NCI-H1417 (cell line): ENCODE measurements around the gene SLC26A1.
A peak's percentile ranks its signal among the peaks of the same experiment; 100 is the strongest.
"Not testable (repeated sequence)": the region's sequence is repeated elsewhere in the genome, so short reads cannot be mapped to it uniquely, and the experiment has no call there.

Source experiments
- DNase-seq, 3 experiments: peaks; one replicate each; lab custom pipeline; 2025; lab: John Stamatoyannopoulos, UW

Gene SLC26A1

DNA sequence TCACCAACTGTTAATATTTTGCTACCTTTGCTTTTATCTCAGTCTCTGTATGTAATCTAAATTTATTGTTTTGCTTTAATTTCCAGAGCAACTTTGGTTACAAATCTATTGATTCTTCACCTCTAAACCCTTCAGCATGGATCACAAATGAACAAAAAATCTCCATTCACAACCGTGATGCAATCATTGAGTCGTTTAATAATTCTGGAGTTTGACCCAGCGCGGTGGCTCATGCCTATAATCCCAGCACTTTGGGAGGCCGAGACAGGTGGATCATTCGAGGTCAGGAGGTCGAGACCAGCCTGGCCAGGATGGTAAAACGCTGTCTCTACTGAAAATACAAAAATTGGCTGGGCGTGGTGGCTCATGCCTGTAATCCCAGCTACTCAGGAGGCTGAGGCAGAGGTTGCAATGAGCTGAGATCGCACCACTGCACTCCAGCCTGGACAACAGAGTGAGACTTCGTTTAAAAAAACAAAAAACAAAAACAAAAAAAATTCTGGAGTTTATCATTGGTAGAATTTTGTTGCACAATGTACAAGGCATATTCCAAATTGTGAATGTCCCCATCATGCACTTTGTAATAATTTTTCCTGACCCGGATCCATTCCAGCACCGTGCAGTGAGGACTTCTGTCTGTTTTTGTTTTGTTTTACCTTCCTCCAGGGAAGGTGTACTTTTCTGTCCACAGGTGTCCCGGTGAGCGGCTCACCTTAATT is 8.7 kb downstream of the SLC26A1 start:
- no peak for DNase-seq

DNA sequence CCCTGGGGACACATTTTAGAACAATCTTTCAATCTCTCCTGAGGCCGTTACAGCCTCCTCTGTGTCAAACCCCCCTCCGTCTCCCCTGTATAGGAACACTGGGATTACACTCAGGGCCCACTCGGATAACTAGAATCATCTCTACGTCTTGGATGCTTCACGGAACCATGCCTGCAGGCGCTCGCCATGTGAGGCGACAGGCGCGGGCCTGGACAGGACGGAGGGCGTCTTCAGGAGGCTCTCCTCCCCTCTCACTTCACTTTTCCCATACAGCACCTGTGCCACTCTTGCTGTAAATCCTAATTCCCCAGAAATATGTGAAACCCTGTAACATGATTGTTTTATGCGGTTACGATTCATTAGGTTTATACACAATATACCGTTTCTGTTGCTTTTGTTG is 10.4 kb downstream of the SLC26A1 start:
- DNase-seq: no peak

DNA sequence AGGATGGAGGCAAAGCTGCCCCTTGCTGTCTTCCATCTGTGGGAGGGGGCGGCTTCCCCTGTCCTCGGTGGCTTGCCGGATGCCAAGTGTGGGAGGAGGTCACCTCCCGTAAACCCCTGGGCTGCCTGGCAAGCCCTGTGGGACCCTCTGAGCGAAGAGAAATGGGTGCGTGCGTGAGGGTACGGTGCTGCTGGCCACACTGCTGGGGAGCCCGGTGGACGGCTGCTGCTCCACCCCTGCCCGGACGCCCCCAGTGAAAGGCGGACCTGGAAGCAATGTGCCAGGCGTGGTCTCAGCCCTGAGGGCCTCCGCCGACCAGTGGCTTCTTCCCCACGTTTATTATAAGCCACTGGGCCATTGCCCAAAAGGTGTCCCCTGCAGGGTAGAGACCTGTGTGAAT is 10.9 kb downstream of the SLC26A1 start:
- no peak for DNase-seq

DNA sequence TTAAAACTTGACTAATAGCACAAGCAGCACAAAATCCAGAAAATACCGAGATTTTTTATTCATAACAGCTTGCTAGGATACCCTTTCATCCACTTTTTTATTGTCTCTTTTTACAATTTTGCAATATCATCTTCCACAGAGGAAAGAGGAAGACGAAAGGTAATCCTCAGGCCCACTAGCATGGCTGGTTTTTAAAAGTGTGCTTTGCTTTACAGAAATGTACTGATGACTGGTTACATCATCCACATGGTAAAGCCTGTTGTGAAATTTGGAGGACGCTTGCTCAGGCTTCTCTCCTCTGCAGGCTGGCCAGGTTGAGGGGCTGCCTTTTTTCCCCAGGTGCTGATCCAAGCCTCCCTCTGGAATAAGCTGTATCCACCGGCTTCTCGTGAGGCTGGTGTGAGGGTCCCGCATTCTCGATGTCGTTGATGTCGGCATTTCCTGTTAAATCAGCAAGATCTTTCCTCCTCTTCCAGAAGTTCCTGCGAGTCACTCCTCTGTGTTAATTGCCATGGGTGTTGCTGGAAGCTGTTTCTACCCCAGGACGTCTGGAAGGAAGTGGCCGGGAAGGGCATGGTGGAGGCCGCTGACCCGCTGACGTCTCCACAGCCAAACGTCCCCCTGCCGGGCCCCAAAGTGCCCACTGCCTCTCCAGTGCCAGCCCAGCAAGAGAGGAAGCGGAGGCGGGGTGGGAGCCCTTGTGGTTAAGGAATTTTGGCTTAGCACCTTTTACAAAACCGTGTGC is 14.1 kb downstream of the SLC26A1 start:
- no peak for DNase-seq

DNA sequence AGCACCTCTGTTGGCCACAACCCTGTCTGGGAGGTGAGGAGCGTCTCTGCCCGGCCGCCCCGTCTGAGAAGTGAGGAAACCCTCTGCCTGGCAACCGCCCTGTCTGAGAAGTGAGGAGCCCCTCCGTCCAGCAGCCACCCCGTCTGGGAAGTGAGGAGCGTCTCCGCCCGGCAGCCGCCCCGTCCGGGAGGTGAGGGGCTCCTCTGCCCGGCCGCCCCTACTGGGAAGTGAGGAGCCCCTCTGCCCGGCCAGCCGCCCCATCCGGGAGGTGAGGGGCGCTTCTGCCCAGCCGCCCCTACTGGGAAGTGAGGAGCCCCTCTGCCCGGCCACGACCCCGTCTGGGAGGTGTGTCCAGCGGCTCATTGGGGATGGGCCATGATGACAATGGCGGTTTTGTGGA is 17.2 kb downstream of the SLC26A1 start:
- DNase-seq: not testable (repeated sequence)

DNA sequence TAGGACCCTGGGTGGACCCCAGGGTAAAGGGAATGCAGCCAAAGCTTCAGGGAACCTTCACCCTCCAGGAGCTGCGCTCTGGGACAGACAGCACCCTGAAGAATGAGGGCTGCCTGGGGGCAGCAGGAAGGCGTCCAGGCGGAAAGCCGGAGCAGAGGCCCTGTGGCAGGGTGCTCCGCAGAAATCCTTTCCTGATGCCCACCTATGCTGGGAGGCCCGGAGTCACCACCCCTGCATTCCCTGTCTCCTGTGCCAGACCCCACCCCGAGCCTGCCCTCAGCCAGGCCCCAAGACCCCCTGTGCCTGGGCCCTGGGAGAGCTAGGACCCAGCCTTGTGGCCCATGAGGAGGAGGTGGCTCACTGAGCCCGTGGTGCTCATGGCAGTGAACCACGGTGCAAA is 18.5 kb downstream of the SLC26A1 start:
- DNase-seq: no peak

DNA sequence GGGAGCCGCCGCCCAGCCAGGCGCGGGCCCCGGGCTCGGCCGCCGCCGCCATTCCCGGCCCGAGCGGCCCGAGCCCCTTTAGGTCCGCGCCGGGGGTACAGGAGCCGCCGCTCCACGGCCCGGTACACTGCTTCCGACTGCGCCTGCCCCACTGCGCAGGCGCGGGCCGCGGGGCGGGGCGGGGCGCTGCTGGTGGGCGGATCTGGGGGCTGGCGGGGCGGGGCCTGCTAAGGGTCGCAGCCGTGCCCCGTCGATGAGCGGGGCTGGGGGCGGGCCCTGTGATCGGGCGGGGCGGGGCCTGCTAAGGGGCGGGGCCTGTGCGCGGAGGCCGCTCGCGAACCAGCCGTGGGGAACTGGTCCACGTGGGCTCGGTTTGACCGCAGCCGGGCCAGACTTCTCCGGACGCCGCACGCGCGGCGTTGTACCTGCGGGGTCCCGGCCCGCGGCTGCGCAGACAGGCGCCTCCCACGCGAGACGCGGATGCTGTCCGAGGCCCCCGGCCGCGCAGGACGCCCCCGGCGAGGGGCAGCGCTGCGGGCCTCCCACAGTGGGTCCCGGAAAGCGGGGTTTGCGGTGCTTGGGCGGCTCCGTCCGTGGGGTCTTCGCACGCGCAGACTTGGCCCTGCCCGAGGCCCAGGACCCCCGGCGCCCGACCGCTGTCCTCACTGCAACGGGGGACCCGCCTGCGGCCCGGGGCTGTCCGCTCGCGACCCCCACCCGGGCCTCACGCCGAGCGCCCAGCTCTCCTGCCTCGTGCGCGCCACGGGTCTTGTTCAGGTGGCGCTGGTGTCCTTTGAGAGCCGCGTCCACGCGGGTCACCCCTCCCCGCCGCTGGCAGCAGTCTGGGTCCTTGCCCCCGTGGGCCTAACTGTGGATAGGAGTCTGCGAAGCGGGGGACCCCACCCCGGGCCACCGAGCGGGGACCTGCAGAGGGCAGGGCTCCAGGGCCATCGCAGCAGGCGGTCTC is 19.5 kb downstream of the SLC26A1 start, which contains the start of gene DGKQ:
DGKQ (minus strand) TSS at position 139 of the 967 bp plus-strand sequence; CDS start at position 52, 87 bp downstream.
- DNase-seq: peak; percentile 61 to 86 (median 73)

DNA sequence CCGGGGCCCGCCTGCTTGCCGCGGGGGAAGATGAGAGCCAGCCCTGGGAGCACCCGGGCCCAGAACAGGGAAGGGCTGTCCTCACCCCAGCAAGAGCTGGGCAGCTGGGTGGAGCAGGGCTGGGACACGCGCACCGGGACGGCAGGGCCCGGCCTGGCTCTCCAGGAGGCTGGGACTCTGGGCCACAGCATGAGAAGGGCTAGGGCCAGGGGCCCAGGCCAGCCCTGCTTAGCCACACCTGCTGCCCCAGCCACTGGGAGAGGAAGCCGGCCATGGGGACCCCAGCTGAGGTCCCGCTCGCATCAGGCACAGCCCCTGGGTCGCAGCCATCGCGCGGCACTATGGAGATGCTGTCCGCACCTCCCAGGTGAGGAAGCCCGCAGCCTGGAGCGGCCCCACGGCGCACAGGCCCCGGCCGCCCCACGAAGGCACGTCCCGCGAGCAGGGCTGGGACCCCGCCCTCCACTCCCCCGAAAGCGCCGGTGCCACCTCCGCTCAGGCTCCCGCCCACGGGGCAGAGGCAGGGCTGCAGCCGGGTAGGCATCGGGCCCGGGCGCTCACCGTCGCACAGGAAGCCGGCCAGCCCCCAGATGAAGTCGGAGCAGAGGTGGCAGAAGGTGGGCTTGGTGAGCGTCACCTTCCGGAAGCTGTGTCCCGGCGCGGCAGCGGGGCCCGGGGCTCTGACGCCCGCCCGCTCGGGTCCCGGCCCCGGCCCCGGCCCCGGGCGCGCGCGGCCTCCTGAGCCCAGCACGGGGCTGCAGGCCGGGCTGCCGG is 20.4 kb downstream of the SLC26A1 start:
- peak; percentile 29 to 52 (median 48) for DNase-seq

DNA sequence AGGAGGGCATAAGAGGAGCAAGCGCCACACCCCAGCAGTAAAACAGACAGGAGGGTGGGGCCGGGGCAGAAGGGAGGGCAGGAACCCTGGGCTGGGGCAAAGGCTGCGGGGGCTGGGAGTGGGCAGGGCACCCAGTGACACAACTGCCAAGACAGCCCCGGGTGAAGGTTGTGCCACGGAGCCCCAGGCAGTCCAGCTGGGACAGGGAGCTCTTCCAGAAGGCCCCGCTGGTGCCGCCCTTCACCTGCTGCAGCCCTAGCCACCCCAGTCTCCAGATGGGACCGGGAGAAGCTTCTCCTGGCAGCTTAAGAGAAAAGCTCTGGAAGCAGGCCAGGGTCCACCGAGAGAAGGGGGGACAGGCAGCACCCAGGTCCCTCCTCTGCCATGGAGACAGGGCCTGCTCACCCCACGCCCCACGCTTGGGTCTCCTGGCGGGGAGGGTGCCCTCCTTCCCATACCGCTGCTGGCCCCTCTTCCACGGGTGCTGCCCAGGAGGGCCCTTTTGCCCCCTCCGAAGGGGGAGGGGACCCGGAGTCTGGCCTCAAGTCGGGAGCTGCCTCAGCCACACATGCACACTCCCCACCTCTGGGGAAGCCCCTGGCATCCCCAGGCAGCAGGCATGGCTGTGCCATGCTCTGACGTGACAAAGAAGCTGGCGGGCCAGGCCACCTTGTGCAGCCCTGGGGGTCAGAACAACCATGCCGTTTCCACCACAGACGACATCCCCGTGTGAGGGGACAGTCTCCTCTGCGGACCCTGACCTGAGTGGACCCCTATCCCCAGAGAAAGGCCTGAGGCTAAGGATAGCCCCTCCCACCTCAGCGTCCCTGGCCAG is 21.3 kb downstream of the SLC26A1 start:
- no peak for DNase-seq

DNA sequence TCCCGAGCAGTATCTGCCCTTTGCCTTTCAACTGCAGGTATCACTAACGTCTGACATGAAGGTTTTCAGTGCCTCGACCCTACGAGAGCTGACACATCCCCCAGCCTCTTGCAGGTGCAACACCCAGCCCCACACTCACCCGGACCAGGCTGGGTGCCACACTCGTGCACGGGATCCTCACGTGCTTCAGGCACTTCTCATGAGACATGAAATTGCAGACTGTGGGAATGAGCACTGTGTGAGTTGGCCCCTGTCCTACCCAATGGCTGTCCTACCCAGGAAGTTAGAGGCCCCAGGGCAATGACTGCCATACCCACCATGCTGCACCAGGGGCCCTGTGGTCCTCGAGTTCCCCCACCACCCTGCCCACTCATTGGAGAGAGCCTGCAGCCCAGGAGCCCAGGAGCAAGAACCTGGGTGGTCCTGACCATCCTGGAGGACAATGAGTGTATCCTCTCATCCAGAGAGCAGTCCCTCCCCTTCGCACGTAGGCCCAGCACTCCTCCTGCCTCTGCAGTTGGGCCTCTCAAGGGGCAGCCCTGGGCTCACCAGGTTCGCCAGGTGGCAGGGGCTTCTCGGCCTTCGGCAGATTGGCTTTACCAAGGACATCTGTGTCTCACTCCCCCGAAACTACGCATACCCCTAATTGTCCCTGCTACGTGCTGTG is 22.2 kb downstream of the SLC26A1 start:
- no peak for DNase-seq

DNA sequence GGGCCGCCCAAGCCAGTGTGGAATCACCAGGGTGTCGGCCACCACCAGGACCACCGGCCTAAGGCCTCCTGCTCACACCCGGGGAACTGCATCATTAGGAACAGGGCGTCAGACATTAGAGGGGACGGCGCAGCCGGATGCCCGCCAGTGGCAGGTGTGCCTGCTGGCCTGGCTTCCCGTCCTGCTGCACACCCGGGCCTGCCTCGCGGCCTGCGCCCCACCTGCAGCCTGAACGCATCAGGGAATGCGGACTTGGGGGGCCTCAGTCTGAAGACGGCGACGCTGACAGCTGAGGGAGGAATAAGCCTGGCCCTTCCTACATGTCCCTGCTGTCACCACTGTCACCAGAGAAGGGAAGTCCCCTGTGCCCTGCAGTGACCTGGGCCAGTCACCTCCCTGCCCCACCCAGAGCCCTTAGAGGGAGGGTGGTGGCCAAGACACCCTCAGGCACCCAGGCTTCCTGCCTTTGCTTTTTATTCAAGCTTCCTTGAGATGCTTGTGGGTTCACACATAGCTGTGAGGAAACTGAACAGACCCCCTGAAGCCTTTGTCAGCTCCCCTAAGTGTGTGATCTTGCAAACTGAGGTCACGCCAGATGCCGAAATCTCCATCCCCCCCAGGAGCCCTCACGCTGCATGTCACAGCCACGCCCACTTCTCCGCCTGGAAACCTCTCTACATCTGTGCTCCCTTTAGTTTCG is 23.0 kb downstream of the SLC26A1 start:
- DNase-seq: no peak

DNA sequence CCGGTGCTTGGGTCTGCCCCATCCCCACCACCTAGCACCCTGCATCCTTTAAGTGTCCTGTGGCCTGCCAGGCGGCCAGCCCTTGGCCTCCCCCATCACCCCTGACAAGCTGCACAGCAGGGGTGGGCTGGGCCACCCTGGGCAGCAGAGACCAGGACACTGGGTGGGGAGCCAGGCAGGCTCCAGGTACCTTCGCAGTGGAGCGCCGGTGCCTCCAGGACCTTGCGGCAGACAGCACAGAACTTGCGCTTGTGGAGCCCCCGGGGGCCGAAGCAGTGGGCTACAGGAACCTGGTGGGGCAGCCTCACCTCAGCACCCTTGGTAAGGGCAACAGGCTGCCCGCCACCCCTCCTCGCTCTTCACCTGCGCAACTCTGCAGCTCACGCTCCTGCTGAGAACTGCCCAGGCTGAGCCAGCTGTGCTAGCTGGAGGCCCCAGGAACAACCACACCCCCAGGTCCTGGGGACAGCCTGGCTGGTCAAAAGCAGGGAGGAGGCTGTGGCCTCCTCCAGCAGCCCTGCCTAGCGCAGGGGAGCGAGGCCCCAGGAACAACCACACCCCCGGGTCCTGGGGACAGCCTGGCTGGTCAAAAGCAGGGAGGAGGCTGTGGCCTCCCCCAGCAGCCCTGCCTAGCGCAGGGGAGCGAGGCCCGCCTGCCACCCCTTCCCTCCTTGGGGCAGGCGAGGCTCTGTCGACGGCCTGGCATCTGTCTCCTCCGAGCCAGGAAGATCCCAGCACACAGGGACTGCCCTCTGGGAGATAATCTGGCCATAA is 24.4 kb downstream of the SLC26A1 start:
- peak in 2 of 3 experiments; percentile 43 to 55 for DNase-seq

DNA sequence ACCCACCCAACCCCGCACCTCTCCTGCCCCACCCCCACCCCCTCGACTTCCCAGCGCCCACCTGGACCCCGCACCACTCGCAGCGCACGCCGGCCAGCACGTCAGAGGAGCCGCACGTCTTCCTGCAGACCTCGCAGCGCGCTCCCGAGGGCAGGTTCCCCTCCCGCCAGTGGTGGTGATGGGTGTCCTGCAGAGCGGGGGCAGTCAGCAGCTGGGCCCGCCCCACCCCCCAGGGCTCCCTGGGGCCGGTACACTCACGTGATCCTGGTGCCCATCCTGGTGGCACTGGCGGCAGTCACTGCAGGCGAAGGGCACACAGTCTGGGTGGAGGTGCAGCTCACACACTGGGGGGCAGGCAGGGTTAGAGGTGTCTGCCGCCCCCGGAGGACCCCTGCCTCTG is 25.0 kb downstream of the SLC26A1 start:
- peak in 2 of 3 experiments; percentile 55 to 70 for DNase-seq

DNA sequence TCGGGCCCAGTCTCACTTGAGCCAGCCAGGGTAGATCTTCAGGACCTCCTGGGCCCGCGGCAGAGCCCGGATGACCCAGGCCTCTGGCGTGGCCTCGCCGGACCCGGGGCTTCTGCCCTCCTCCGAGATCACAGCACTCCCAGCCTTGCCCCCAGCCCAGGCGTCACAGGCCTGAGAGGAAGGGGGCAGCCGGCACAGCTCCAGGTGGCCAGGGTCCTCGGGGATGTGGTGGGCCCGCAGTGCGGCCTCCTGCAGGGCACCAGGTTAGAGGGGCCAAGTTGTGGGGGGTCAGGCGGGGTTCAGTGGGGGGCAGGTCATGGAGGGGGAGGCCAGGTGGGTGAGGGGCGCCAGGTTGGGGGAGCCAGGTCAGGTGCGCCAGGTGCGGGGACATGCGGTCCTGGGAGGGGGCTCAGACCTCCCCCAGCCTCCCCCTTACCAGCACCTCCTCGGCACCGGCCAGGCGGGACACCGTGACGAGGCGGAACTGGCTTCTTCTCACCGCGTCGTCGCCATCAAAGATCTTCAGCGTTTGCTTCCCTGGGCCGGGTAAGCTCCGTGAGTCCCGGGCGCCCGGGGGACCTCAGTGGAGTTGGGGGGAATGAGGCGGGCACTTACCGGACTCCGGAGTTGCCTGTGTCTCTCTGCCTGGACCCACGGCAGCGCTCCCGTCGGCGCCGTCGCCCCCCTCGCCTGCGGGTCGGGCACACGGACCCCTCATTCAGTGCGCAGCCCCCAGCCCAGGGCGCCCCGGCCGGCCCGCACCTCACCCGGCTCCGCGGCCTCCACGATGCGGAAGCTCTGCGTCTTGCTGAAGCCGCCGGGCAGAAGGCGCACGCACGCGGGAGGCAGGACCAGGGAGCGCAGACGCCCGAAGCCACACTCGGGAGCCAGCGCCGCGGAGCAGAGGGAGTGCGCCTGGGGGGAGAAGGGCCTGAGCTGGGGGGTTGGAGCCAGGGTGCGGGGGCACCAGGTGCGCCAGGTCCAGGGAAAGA is 25.8 kb downstream of the SLC26A1 start:
- DNase-seq: no peak

DNA sequence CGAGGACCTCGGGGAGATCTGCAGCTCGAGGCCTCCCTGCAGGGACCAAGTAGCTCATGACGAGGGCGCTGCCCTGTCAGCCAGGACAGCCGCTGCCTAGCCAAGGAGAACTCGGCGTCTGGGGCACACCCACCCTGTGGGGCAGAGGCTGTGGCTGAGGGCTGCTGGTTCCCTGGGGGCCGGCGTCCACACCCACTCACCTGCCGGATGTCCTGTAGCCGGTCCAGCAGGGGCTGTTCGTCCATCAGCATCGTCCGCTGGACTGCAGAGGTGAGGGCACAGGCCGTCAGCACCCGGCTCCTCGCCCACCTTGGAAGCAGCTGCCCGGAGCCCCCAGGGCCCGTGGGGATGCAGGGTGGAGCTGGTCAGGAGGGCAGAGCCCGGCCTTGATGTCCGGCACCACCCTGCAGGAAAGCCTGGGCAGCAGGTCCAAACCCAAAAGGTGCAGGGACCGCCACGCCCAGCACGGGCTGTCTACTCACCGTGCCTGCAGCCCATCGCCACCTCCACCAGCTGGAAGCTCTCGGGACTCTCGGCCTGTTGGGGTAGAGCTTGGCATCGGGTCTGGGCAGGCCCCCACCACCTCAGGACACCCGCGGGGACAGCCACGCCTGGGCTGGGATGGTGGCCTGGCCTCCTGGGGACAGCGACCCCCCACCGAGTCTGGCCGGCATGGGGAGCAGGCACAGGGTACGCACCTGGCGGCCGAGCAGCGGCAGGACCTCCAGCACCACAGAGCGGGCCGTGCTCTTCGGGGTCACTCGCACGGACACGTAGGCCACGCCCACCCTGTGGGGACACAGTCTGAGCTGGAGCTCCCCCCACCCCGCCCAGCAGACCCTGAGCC is 26.7 kb downstream of the SLC26A1 start:
- DNase-seq: no peak

DNA sequence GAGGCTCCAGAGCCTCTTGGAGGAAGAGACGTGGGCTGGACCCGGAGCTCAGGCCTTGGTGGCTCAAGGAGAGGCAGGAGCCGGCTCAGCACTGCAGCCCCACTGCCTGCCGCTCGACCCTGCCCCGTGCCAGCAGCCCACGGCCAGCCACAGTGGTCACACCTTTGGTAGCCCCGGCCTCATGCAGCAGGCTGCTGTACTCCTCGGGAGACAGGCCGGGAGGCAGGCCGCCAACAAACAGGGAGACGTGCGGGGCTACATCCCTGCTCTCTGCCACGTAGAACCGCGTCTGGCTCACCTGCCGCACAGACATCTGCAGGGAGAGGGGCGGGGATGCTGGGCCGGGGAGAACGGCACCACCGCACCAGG is 27.5 kb downstream of the SLC26A1 start:
- no peak for DNase-seq
